ENCODE data around the gene STRA8.
"Not testable (repeated sequence)": the region's sequence is repeated elsewhere in the genome, so short reads cannot be mapped to it uniquely, and the experiment has no call there.

Gene STRA8

GRCh38 chr7:135205850-135206249 is 27.8 kb upstream of the STRA8 start:
- DNase-seq = no peak

GRCh38 chr7:135206941-135207391 is 26.7 kb upstream of the STRA8 start:
- no peak for DNase-seq

- DNase-seq = no peak
These were observed 26.1 kb upstream of the STRA8 start for GRCh38 chr7:135207406-135208101.

- no peak for DNase-seq
These were observed 25.4 kb upstream of the STRA8 start for GRCh38 chr7:135208102-135208793.

GRCh38 chr7:135209225-135209834 is 24.3 kb upstream of the STRA8 start:
- DNase-seq = no peak

GRCh38 chr7:135210888-135211178 is 22.8 kb upstream of the STRA8 start:
- no peak for DNase-seq

GRCh38 chr7:135211179-135211945 is 22.3 kb upstream of the STRA8 start, which contains the start of gene WDR91:
TSS of gene WDR91 (minus strand) at chr7:135211526. CDS start at chr7:135211502, 24 bp downstream.
- DNase-seq = peak; percentile 99

GRCh38 chr7:135211946-135212685 is 21.5 kb upstream of the STRA8 start:
- not testable (repeated sequence) for DNase-seq

- DNase-seq = no peak
These were observed 19.8 kb upstream of the STRA8 start for GRCh38 chr7:135213831-135214230.

GRCh38 chr7:135215180-135215579 is 18.5 kb upstream of the STRA8 start:
- DNase-seq = no peak

- no peak for DNase-seq
These were observed 17.9 kb upstream of the STRA8 start for GRCh38 chr7:135215698-135216097.

GRCh38 chr7:135217645-135218509 is 15.8 kb upstream of the STRA8 start:
- no peak for DNase-seq

- DNase-seq = no peak
These were observed 9.6 kb upstream of the STRA8 start for GRCh38 chr7:135224027-135224426.

GRCh38 chr7:135231686-135232085 is 2.0 kb upstream of the STRA8 start:
- DNase-seq = no peak

- DNase-seq = no peak
These were observed 1.6 kb upstream of the STRA8 start for GRCh38 chr7:135232087-135232486.

- peak; percentile 69 for DNase-seq
These were observed 918 bp upstream of the STRA8 start for GRCh38 chr7:135232720-135233119.

- DNase-seq = not testable (repeated sequence)
These were observed 457 bp downstream of the STRA8 start for GRCh38 chr7:135234095-135234494.

- DNase-seq = no peak
These were observed 1.1 kb downstream of the STRA8 start for GRCh38 chr7:135234727-135235126.

- no peak for DNase-seq
These were observed 2.2 kb downstream of the STRA8 start for GRCh38 chr7:135235841-135236240.

GRCh38 chr7:135236727-135237126 is 3.1 kb downstream of the STRA8 start:
- DNase-seq = no peak

GRCh38 chr7:135238112-135238744 is 4.6 kb downstream of the STRA8 start:
- DNase-seq = no peak

Measured in activated effector memory CD4-positive, alpha-beta T cell treated with anti-CD3 and anti-CD28 coated beads, Interleukin-2, amount 50 U/mL, for 16 hours (primary cell).